KMS-11 (cell line): ENCODE data around the gene EFR3B.

ENCODE experiments used
- H2AFZ ChIP-seq: fragments of 200-600 bp; sonication (generic); 2 replicates; pipeline ENCODE4 v1.6.1; 2016; ENCODE audit warnings: antibody characterized with exemption, mixed run types, low read depth
- H3K27ac ChIP-seq: fragments of 200-600 bp; sonication (generic); 2 replicates; pipeline ENCODE4 v1.6.1; 2016; ENCODE audit warnings: mild to moderate bottlenecking, mixed run types
- H3K27me3 ChIP-seq: fragments of 200-600 bp; sonication (generic); 2 replicates; pipeline ENCODE4 v1.6.1; 2017; ENCODE audit warnings: mild to moderate bottlenecking, low read depth, mixed run types, moderate library complexity; ENCODE audit not compliant: insufficient read depth
- H3K36me3 ChIP-seq: fragments of 200-600 bp; sonication (generic); 2 replicates; pipeline ENCODE4 v1.6.1; 2017; ENCODE audit warnings: mild to moderate bottlenecking, mixed run types; ENCODE audit not compliant: insufficient read depth
- H3K4me1 ChIP-seq: fragments of 200-600 bp; sonication (generic); 2 replicates; pipeline ENCODE4 v1.6.1; 2016; ENCODE audit warnings: mild to moderate bottlenecking, low read depth, mixed run types; ENCODE audit not compliant: poor library complexity, severe bottlenecking
- H3K4me2 ChIP-seq: fragments of 200-600 bp; sonication (generic); 2 replicates; pipeline ENCODE4 v1.7.0; 2016; ENCODE audit warnings: mild to moderate bottlenecking, mixed run types
- H3K4me3 ChIP-seq: fragments of 200-600 bp; sonication (generic); IDR thresholded peaks from 2 replicates; pipeline ENCODE4 v1.6.1; 2017; ENCODE audit warnings: low read depth, low read length, mixed read lengths; ENCODE audit not compliant: insufficient read depth
- H3K79me2 ChIP-seq: fragments of 200-600 bp; sonication (generic); 2 replicates; pipeline ENCODE4 v1.6.1; 2016; ENCODE audit warnings: low read depth, mixed run types; ENCODE audit not compliant: insufficient read depth
- H3K9ac ChIP-seq: fragments of 200-600 bp; sonication (generic); 2 replicates; pipeline ENCODE4 v1.6.1; 2016; ENCODE audit warnings: mild to moderate bottlenecking, mixed run types
- H4K20me1 ChIP-seq: fragments of 200-600 bp; sonication (generic); 2 replicates; pipeline ENCODE4 v1.6.1; 2016; ENCODE audit warnings: mild to moderate bottlenecking, mixed run types; ENCODE audit not compliant: insufficient read depth
- TF ChIP-seq, protein P1 (sequence below): fragments of 200-600 bp; sonication (generic); conservative IDR thresholded peaks from 2 replicates; pipeline ENCODE4 v1.6.1; 2017; ENCODE audit warnings: low read depth, mild to moderate bottlenecking, antibody characterized with exemption, low read length, moderate library complexity, mixed read lengths

The EFR3B gene

DNA sequence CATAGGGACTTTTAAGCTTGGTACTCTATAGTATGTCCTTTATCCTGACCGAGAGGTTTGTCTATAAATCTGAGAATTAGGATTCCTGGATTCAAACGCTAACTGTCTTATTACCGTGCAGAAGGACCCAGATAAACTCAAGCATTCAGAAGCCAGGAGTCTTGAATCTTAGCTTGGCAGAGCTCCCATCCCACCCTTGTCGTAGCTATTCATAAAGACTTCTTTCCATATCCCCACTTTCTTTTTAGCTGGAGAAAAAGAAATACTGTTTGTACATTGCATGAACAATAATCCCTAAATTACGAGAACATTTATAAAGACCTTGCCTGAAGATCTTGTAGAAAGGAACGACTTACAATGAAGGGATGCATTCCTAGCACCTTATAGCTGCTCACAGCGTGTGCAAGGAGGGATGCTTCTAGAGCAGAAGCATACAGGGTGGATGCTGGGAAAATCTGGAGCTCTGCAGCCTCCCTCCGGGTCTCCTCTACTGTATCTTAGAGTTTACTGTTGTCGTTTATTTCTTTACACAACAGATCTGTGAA is 13.6 kb downstream of the EFR3B start:
- H3K9ac ChIP-seq, result no peak overlapping the region
- H3K27ac ChIP-seq, result no peak overlapping the region
- H3K36me3 ChIP-seq, result no peaks in the 10 kb centered on the region
- no peaks in the 10 kb centered on the region for H3K79me2 ChIP-seq
- no peak overlapping the region for H3K4me2 ChIP-seq
- peaks cover 7% of the 10 kb centered on the region for H3K4me1 ChIP-seq
- no peaks in the 10 kb centered on the region for H3K27me3 ChIP-seq
- H2AFZ ChIP-seq, result no peak overlapping the region
- no peaks in the 10 kb centered on the region for H4K20me1 ChIP-seq
- TF ChIP-seq, protein P1, sequence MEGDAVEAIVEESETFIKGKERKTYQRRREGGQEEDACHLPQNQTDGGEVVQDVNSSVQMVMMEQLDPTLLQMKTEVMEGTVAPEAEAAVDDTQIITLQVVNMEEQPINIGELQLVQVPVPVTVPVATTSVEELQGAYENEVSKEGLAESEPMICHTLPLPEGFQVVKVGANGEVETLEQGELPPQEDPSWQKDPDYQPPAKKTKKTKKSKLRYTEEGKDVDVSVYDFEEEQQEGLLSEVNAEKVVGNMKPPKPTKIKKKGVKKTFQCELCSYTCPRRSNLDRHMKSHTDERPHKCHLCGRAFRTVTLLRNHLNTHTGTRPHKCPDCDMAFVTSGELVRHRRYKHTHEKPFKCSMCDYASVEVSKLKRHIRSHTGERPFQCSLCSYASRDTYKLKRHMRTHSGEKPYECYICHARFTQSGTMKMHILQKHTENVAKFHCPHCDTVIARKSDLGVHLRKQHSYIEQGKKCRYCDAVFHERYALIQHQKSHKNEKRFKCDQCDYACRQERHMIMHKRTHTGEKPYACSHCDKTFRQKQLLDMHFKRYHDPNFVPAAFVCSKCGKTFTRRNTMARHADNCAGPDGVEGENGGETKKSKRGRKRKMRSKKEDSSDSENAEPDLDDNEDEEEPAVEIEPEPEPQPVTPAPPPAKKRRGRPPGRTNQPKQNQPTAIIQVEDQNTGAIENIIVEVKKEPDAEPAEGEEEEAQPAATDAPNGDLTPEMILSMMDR, result no peak
- no peak overlapping the region for H3K4me3 ChIP-seq

DNA sequence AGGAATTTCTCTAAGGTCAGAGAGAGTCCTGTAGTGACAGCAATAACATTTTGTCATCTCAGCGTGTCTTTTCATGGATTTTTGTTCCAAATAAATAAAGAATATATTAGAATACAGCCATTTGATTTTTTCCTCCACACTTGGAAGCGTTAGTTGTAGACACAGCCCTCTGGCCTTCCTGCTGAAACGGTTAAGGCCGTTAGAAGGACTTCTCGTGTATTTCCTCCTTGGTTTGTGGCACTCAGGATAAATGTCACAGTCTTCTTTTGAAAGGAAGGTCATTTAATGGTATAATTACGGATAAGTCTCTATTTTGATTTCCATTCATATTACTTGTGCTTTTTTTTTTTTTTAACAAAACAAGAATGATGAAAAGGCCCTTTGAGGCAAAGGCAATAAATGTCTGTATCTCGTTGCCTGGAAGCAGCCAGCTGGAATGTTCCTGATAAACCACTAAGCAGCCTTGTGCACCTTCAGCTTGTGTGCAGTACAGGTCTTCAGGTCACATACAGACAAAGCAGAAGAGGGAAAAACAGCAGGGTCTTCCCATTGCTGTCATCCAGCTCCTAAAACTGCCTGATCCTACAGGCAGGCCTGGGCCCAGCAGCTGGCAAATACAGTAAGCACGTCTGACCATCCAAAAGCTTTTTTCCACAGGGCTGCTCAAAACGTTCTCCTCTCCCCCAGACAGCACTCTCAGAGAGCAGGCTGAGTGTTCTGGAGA is 14.4 kb downstream of the EFR3B start:
- Histone ChIP-seq H3K4me3 (no peak overlapping the region), H3K27me3 (no peaks in the 10 kb centered on the region), H3K27ac (no peak overlapping the region), H3K79me2 (no peaks in the 10 kb centered on the region), H2AFZ (no peak overlapping the region), H3K4me2 (no peak overlapping the region), H3K9ac (no peak overlapping the region), H3K36me3 (no peaks in the 10 kb centered on the region), H3K4me1 (no peaks in the 10 kb centered on the region), H4K20me1 (no peaks in the 10 kb centered on the region)
- TF ChIP-seq, protein P1, result no peak

DNA sequence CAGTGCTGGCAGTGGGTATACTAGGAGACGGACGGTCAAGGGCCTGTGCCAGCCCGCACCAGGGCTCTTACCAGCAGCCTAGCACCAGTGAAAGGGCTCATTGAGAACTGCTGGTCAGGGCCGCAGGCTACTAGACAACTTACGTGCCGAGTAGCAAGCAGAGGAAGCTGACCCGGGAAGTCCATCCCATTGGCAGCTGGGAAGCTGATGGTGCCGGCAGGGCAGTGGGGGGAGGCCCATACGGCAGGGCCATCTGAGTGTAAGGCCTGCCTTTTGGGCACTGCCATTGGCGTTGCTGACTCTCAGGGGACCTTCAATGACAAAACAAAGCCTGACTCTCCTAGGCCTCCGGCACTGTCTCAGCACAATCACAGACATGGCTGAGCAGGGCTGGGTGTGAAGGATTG is 20.6 kb downstream of the EFR3B start:
- Histone ChIP-seq H3K36me3 (no peaks in the 10 kb centered on the region), H3K79me2 (no peaks in the 10 kb centered on the region), H3K4me3 (no peak overlapping the region), H3K4me1 (no peaks in the 10 kb centered on the region), H3K27me3 (no peaks in the 10 kb centered on the region), H3K9ac (no peak overlapping the region), H3K4me2 (no peak overlapping the region), H3K27ac (no peak overlapping the region), H2AFZ (no peak overlapping the region), H4K20me1 (no peaks in the 10 kb centered on the region)
- TF ChIP-seq, protein P1, result no peak

DNA sequence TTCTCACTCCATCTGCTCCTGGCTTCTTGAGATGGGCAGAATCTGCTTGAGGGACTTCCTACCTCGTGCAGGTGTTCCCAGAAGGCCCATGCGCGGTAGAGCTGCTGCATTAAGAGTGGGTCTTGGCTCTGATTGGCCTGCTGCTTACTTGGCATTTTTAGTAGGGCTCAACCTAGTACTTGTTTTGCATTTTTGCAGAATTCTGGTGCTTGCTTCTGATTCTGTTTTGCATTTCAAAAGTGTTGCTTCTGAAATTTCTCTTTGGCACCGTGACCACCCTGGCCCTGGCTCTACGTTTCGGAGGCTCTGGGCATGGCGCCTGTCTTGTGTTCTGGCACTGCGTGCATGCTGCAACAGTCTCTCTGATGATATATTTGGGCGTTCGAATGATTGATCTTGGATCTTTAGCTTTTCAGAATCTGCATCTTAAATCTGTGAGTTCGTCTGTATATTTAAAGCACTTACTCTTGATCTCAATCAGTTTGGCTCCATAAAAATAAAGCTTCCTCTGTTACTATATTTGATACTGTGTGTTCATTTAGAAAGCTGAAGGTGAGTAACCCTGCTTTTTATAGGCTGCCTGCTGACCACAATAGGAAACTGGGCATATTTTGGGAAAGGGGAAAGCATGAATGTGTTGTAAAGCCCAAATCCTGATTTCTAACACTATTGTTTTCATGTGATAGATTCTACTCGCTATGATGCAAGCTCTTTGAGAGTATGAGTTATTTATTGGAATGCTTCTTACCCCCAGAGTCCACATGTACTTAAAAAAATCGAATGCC is 22.2 kb downstream of the EFR3B start:
- Histone ChIP-seq H3K27me3 (no peaks in the 10 kb centered on the region), H3K9ac (no peak overlapping the region), H4K20me1 (no peaks in the 10 kb centered on the region), H3K36me3 (no peaks in the 10 kb centered on the region), H3K79me2 (no peaks in the 10 kb centered on the region), H3K27ac (no peak overlapping the region), H3K4me1 (no peaks in the 10 kb centered on the region), H3K4me2 (no peak overlapping the region), H2AFZ (no peak overlapping the region), H3K4me3 (no peak overlapping the region)
- TF ChIP-seq, protein P1, result no peak
